Neural cell (in vitro differentiated cells): Measurements from ENCODE around the gene SLC13A3. TPM values are rescaled to one million over a fixed set of nuclear protein-coding genes. Genes with fewer than 3 reads are reported as not detected.

ENCODE experiments used
- H2AFZ ChIP-seq: fragments of 200-600, 300-800 bp; sonication (generic), shearing (Covaris generic); 2 replicates; pipeline ENCODE4 v1.6.0; 2014; ENCODE audit warnings: low read depth, mild to moderate bottlenecking, antibody characterized with exemption, low read length, moderate library complexity
- H3F3A ChIP-seq: fragments of 200-600 bp; shearing (Covaris generic); 2 replicates; pipeline ENCODE4 v1.6.1; 2016; ENCODE audit warnings: mild to moderate bottlenecking, moderate library complexity, mixed read lengths, antibody characterized with exemption, low read length; ENCODE audit not compliant: insufficient read depth, poor library complexity, severe bottlenecking
- H3K27ac ChIP-seq: fragments of 200-600, 300-800 bp; sonication (generic), shearing (Covaris generic); 2 replicates; pipeline ENCODE4 v1.5.1; 2014; ENCODE audit warnings: mild to moderate bottlenecking, low read length, moderate library complexity
- H3K27me3 ChIP-seq: fragments of 300-800, 200-600 bp; sonication (generic), shearing (Covaris generic); 2 replicates; pipeline ENCODE4 v1.6.0; 2014; ENCODE audit warnings: mild to moderate bottlenecking, low read depth, low read length, moderate library complexity; ENCODE audit not compliant: insufficient read depth
- H3K36me3 ChIP-seq: fragments of 300-800, 200-600 bp; sonication (generic), shearing (Covaris generic); 2 replicates; pipeline ENCODE4 v1.5.1; 2014; ENCODE audit warnings: mild to moderate bottlenecking, antibody characterized with exemption, low read length, moderate library complexity; ENCODE audit not compliant: insufficient read depth
- H3K4me2 ChIP-seq: fragments of 300-800, 200-600 bp; sonication (generic), shearing (Covaris generic); 2 replicates; pipeline ENCODE4 v1.6.0; 2014; ENCODE audit warnings: mild to moderate bottlenecking, low read length
- H3K4me3 ChIP-seq: fragments of 300-800, 200-600 bp; sonication (generic), shearing (Covaris generic); 2 replicates; pipeline ENCODE4 v1.5.1; 2014; ENCODE audit warnings: mild to moderate bottlenecking, low read length, moderate library complexity
- H3K79me2 ChIP-seq: fragments of 200-600 bp; shearing (Covaris generic); replicated peaks from 2 replicates; pipeline ENCODE4 v1.6.0; 2014; ENCODE audit warnings: mild to moderate bottlenecking, low read length, moderate library complexity; ENCODE audit not compliant: insufficient read depth
- H3K9ac ChIP-seq: fragments of 300-800, 200-600 bp; sonication (generic), shearing (Covaris generic); 2 replicates; pipeline ENCODE4 v1.6.1; 2016; ENCODE audit warnings: mild to moderate bottlenecking, low read length, mixed read lengths
- H3K9me2 ChIP-seq: fragments of 200-600 bp; shearing (Covaris generic); 2 replicates; pipeline ENCODE4 v1.6.1; 2016; ENCODE audit warnings: mild to moderate bottlenecking, low read length, mixed read lengths; ENCODE audit not compliant: insufficient read depth
- H3K9me3 ChIP-seq: fragments of 200-600, 300-800 bp; sonication (generic), shearing (Covaris generic); 2 replicates; pipeline ENCODE4 v1.6.1; 2016; ENCODE audit warnings: mild to moderate bottlenecking, mixed run types, low read length, moderate library complexity, mixed read lengths
- H4K20me1 ChIP-seq: fragments of 200-600 bp; shearing (Covaris generic); 2 replicates; pipeline ENCODE4 v1.6.1; 2016; ENCODE audit warnings: mild to moderate bottlenecking, mixed run types; ENCODE audit not compliant: insufficient read depth
- EP300 ChIP-seq: fragments of 450-650 bp; conservative IDR thresholded peaks from 2 replicates; pipeline ENCODE4 v1.6.1; 2014; ENCODE audit warnings: antibody characterized with exemption, mild to moderate bottlenecking, moderate library complexity; ENCODE audit not compliant: poor library complexity, severe bottlenecking
- EZH2 ChIP-seq: fragments of 200-600, 300-800 bp; shearing (Covaris generic), sonication (generic); IDR thresholded peaks from 2 replicates; pipeline ENCODE4 v1.6.1; 2014; ENCODE audit warnings: antibody characterized with exemption, low read length, borderline replicate concordance, mild to moderate bottlenecking; ENCODE audit not compliant: insufficient read depth, poor library complexity, severe bottlenecking
- MXI1 ChIP-seq: fragments of 450-650 bp; conservative IDR thresholded peaks from 2 replicates; pipeline ENCODE4 v1.6.1; 2014; ENCODE audit warnings: antibody characterized with exemption, mild to moderate bottlenecking; ENCODE audit not compliant: poor library complexity, severe bottlenecking
- POLR2AphosphoS5 ChIP-seq: IDR thresholded peaks from 2 replicates; pipeline ENCODE4 v1.6.1; 2012
- RAD21 ChIP-seq: fragments of 450-650 bp; conservative IDR thresholded peaks from 2 replicates; pipeline ENCODE4 v1.6.1; 2014; ENCODE audit warnings: antibody characterized with exemption, mild to moderate bottlenecking, moderate library complexity
- REST ChIP-seq: IDR thresholded peaks from 2 replicates; pipeline ENCODE4 v1.6.1; 2012; ENCODE audit warnings: borderline replicate concordance
- SMC3 ChIP-seq: fragments of 450-650 bp; conservative IDR thresholded peaks from 2 replicates; pipeline ENCODE4 v1.6.1; 2014; ENCODE audit warnings: antibody characterized with exemption, mild to moderate bottlenecking, moderate library complexity; ENCODE audit not compliant: poor library complexity
- TAF1 ChIP-seq: IDR thresholded peaks from 2 replicates; pipeline ENCODE4 v1.6.1; 2012; ENCODE audit warnings: low read depth
- polyA plus RNA-seq: library from polyadenylated mRNA; depleted of rRNA; stranded (reverse); fragments of >200 nt; gene quantifications from 2 replicates; pipeline ENCODE4 v1.2.3, GENCODE V29; 2014
- TF ChIP-seq, protein P1 (sequence below): fragments of 450-650 bp; IDR thresholded peaks from 2 replicates; pipeline ENCODE4 v1.5.1; 2014; ENCODE audit warnings: antibody characterized with exemption, mild to moderate bottlenecking, moderate library complexity; ENCODE audit not compliant: poor library complexity, severe bottlenecking

The SLC13A3 gene
- polyA plus RNA-seq, 1 donor from 2014 or later = 5.5 TPM

DNA sequence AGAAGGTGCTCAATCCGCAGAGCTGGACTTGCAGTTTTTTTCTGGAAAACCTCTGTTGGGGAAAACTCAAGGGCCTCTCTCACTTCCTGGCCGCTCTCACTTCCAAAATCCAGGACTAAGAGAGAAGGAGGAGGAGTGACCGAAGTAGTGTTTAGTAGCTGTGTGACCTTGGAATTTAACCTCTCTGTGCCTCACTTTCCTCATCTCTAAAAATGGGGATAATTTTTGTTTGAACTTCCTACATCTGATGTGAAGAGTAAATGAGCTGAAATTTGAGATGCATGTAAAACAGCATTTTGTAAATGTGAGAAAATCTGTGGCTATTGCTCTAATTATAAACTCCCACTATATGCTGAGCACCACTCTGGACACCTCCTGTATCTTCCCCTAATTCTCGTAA, 5.1 kb downstream of the SLC13A3 start:
- Histone ChIP-seq H3K36me3 (no peaks in the 10 kb centered on the region), H3K9ac (no peak overlapping the region), H2AFZ (no peak overlapping the region), H3K27ac (no peak overlapping the region), H3K9me2 (no peaks in the 10 kb centered on the region), H3F3A (no peaks in the 10 kb centered on the region), H3K4me3 (no peak overlapping the region), H3K27me3 (no peaks in the 10 kb centered on the region), H3K79me2 (no peaks in the 10 kb centered on the region), H4K20me1 (no peaks in the 10 kb centered on the region), H3K4me2 (no peak overlapping the region), H3K9me3 (no peaks in the 10 kb centered on the region)
- TF ChIP-seq SMC3 (no peak), EP300 (no peak), MXI1 (no peak), REST (no peak), POLR2AphosphoS5 (no peak), EZH2 (no peak), RAD21 (no peak), TAF1 (no peak)
- TF ChIP-seq, protein P1, sequence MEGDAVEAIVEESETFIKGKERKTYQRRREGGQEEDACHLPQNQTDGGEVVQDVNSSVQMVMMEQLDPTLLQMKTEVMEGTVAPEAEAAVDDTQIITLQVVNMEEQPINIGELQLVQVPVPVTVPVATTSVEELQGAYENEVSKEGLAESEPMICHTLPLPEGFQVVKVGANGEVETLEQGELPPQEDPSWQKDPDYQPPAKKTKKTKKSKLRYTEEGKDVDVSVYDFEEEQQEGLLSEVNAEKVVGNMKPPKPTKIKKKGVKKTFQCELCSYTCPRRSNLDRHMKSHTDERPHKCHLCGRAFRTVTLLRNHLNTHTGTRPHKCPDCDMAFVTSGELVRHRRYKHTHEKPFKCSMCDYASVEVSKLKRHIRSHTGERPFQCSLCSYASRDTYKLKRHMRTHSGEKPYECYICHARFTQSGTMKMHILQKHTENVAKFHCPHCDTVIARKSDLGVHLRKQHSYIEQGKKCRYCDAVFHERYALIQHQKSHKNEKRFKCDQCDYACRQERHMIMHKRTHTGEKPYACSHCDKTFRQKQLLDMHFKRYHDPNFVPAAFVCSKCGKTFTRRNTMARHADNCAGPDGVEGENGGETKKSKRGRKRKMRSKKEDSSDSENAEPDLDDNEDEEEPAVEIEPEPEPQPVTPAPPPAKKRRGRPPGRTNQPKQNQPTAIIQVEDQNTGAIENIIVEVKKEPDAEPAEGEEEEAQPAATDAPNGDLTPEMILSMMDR = no peak

GRCh38 chr20:46644733-46645132, 6.5 kb downstream of the SLC13A3 start:
- Histone ChIP-seq H3K36me3 (no peaks in the 10 kb centered on the region), H3K27ac (no peak overlapping the region), H2AFZ (no peak overlapping the region), H3K9me2 (no peaks in the 10 kb centered on the region), H3F3A (no peaks in the 10 kb centered on the region), H3K4me2 (no peak overlapping the region), H3K27me3 (no peaks in the 10 kb centered on the region), H3K79me2 (no peaks in the 10 kb centered on the region), H3K9ac (no peak overlapping the region), H4K20me1 (no peaks in the 10 kb centered on the region), H3K9me3 (no peaks in the 10 kb centered on the region), H3K4me3 (no peak overlapping the region)
- TF ChIP-seq, protein P1 = no peak
- no peak for TF ChIP-seq TAF1
- no peak for TF ChIP-seq RAD21
- no peak for TF ChIP-seq REST
- TF ChIP-seq EZH2 = no peak
- no peak for TF ChIP-seq SMC3
- no peak for TF ChIP-seq EP300
- no peak for TF ChIP-seq POLR2AphosphoS5
- TF ChIP-seq MXI1 = no peak
